Measurements from ENCODE around the gene ZBTB8B.
"Not testable (repeated sequence)": the region's sequence is repeated elsewhere in the genome, so short reads cannot be mapped to it uniquely, and the experiment has no call there.

Gene ZBTB8B

GRCh38 chr1:32464716-32465577 is at the start of gene ZBTB8B:
ZBTB8B (plus strand) TSS chr1:32465072; CDS start chr1:32470625, 5,553 bp downstream.
- DNase-seq: peak; percentile 96

GRCh38 chr1:32421775-32422174 is 43.1 kb upstream of the ZBTB8B start:
- no peak for DNase-seq

- DNase-seq: peak; percentile 44
Observed at GRCh38 chr1:32426489-32427255, 38.2 kb upstream of the ZBTB8B start.

- no peak for DNase-seq
Observed at GRCh38 chr1:32427264-32427963, 37.5 kb upstream of the ZBTB8B start.

GRCh38 chr1:32431736-32432400 is 33.0 kb upstream of the ZBTB8B start:
- DNase-seq: no peak

- no peak for DNase-seq
Observed at GRCh38 chr1:32438136-32438535, 26.7 kb upstream of the ZBTB8B start.

GRCh38 chr1:32438777-32439176 is 26.1 kb upstream of the ZBTB8B start:
- not testable (repeated sequence) for DNase-seq

- DNase-seq: not testable (repeated sequence)
Observed at GRCh38 chr1:32441467-32441866, 23.4 kb upstream of the ZBTB8B start.

- no peak for DNase-seq
Observed at GRCh38 chr1:32447469-32448185, 17.2 kb upstream of the ZBTB8B start.

GRCh38 chr1:32448186-32448772 is 16.6 kb upstream of the ZBTB8B start:
- not testable (repeated sequence) for DNase-seq

GRCh38 chr1:32448773-32449456 is 16.0 kb upstream of the ZBTB8B start:
- DNase-seq: no peak

GRCh38 chr1:32449457-32449831 is 15.4 kb upstream of the ZBTB8B start:
- not testable (repeated sequence) for DNase-seq

- peak; percentile 70 for DNase-seq
Observed at GRCh38 chr1:32454726-32455125, 10.1 kb upstream of the ZBTB8B start.

GRCh38 chr1:32455958-32456357 is 8.9 kb upstream of the ZBTB8B start:
- DNase-seq: no peak

- not testable (repeated sequence) for DNase-seq
Observed at GRCh38 chr1:32458798-32459197, 6.1 kb upstream of the ZBTB8B start.

- not testable (repeated sequence) for DNase-seq
Observed at GRCh38 chr1:32462977-32463376, 1.9 kb upstream of the ZBTB8B start.

GRCh38 chr1:32464191-32464715 is 619 bp upstream of the ZBTB8B start:
- DNase-seq: peak; percentile 48

- DNase-seq: no peak
Observed at GRCh38 chr1:32465578-32465933, 684 bp downstream of the ZBTB8B start.

GRCh38 chr1:32466761-32467160 is 1.9 kb downstream of the ZBTB8B start:
- no peak for DNase-seq

GRCh38 chr1:32468791-32469190 is 3.9 kb downstream of the ZBTB8B start:
- no peak for DNase-seq

GRCh38 chr1:32470431-32470830 is 5.6 kb downstream of the ZBTB8B start:
- no peak for DNase-seq

Data from NCI-H2227 treated with DMSO at 0.1 percent for 48 hours (cell line).